Trophoblast cell (in vitro differentiated cells and primary cell): Measurements from ENCODE around the gene MEF2A.

ENCODE experiments used
- DNase-seq, 2 donors: peaks; one replicate each; pipeline ENCODE4 v3.0.0-alpha.2; 2016
- H2AFZ ChIP-seq: 2 replicates; pipeline ENCODE4 v1.6.1; 2013; ENCODE audit warnings: low read length, moderate library complexity, mild to moderate bottlenecking; ENCODE audit not compliant: insufficient read depth, poor library complexity
- H2AK5ac ChIP-seq: 2 replicates; pipeline ENCODE4 v1.6.1; 2013; ENCODE audit warnings: mild to moderate bottlenecking, low read length
- H2BK120ac ChIP-seq: 2 replicates; pipeline ENCODE4 v1.6.1; 2013; ENCODE audit warnings: low read length, mild to moderate bottlenecking, moderate library complexity; ENCODE audit not compliant: insufficient read depth, poor library complexity
- H2BK12ac ChIP-seq: 2 replicates; pipeline ENCODE4 v1.6.1; 2013; ENCODE audit warnings: mild to moderate bottlenecking, low read length, moderate library complexity
- H2BK5ac ChIP-seq: 2 replicates; pipeline ENCODE4 v1.6.1; 2013; ENCODE audit warnings: low read length, low read depth, moderate library complexity, mild to moderate bottlenecking; ENCODE audit not compliant: poor library complexity
- H3K14ac ChIP-seq: 2 replicates; pipeline ENCODE4 v1.6.1; 2013; ENCODE audit warnings: mild to moderate bottlenecking, low read length
- H3K18ac ChIP-seq: 2 replicates; pipeline ENCODE4 v1.6.1; 2013; ENCODE audit warnings: mild to moderate bottlenecking, low read length
- H3K23ac ChIP-seq: 2 replicates; pipeline ENCODE4 v1.6.1; 2013; ENCODE audit warnings: low read length
- H3K27ac ChIP-seq: 2 replicates; pipeline ENCODE4 v1.5.1; 2013; ENCODE audit warnings: low read depth, mild to moderate bottlenecking, inconsistent platforms, low read length, moderate library complexity
- H3K27me3 ChIP-seq: 2 replicates; pipeline ENCODE4 v1.6.1; 2013; ENCODE audit warnings: inconsistent platforms, mild to moderate bottlenecking, low read length, moderate library complexity; ENCODE audit not compliant: insufficient read depth
- H3K36me3 ChIP-seq, 2 experiments: 1 replicate in 1 of 2; 2 replicates in 1 of 2; pipeline ENCODE4 v1.6.1; 2013; ENCODE audit warnings: low read length in 2 of 2, mild to moderate bottlenecking in 2 of 2, moderate library complexity in 1 of 2; ENCODE audit not compliant: insufficient read depth in 2 of 2, control insufficient read depth in 1 of 2
- H3K4ac ChIP-seq: 2 replicates; pipeline ENCODE4 v1.6.1; 2013; ENCODE audit warnings: low read depth, mild to moderate bottlenecking, low read length, moderate library complexity
- H3K4me1 ChIP-seq, 2 experiments: 1 replicate in 1 of 2; 2 replicates in 1 of 2; pipeline ENCODE4 v1.6.1; 2013; ENCODE audit warnings: low read length in 2 of 2, mild to moderate bottlenecking in 2 of 2, moderate library complexity in 1 of 2; ENCODE audit not compliant: insufficient read depth in 2 of 2, control insufficient read depth in 1 of 2
- H3K4me2 ChIP-seq: 2 replicates; pipeline ENCODE4 v1.6.1; 2013; ENCODE audit warnings: inconsistent platforms, mild to moderate bottlenecking, low read length, moderate library complexity
- H3K4me3 ChIP-seq: 2 replicates; pipeline ENCODE4 v1.5.1; 2013; ENCODE audit warnings: mild to moderate bottlenecking, low read depth, low read length, inconsistent platforms
- H3K79me1 ChIP-seq: one replicate; pipeline ENCODE4 v1.6.1; 2013; ENCODE audit warnings: low read length
- H3K79me2 ChIP-seq: 2 replicates; pipeline ENCODE4 v1.6.1; 2013; ENCODE audit warnings: low read length, mild to moderate bottlenecking; ENCODE audit not compliant: control insufficient read depth, insufficient read depth, poor library complexity
- H3K9ac ChIP-seq: 2 replicates; pipeline ENCODE4 v1.6.1; 2013; ENCODE audit warnings: mild to moderate bottlenecking, low read length
- H3K9me3 ChIP-seq: 2 replicates; pipeline ENCODE4 v1.6.1; 2013; ENCODE audit warnings: low read depth, mild to moderate bottlenecking, control low read depth, inconsistent platforms, low read length; ENCODE audit not compliant: insufficient read depth
- H4K12ac ChIP-seq: 2 replicates; pipeline ENCODE4 v1.6.1; 2013; ENCODE audit warnings: low read depth, mild to moderate bottlenecking, low read length, moderate library complexity
- H4K8ac ChIP-seq: 2 replicates; pipeline ENCODE4 v1.6.1; 2013; ENCODE audit warnings: low read depth, mild to moderate bottlenecking, low read length, moderate library complexity
- H4K91ac ChIP-seq: one replicate; pipeline ENCODE4 v1.6.1; 2013; ENCODE audit warnings: low read depth, mild to moderate bottlenecking, low read length, moderate library complexity
- WGBS: extraction: QIAGEN DNeasy Blood & Tissue Kit; methylation state at CpG from one replicate; pipeline ENCODE4 v1.1.7; 2013; ENCODE audit warnings: missing lambda C conversion rate; ENCODE audit not compliant: insufficient read length, insufficient coverage; ENCODE audit errors: extremely low coverage; 5-methylcytosine and 5-hydroxymethylcytosine counted together

The MEF2A gene

GRCh38 chr15:99634576-99634975, 68.8 kb downstream of the MEF2A start:
- no peak for DNase-seq
- H3K23ac ChIP-seq = no peak overlapping the region
- no peak overlapping the region for H3K18ac ChIP-seq
- H4K12ac ChIP-seq = no peak overlapping the region
- H3K9me3 ChIP-seq = no peaks in the 10 kb centered on the region
- no peak overlapping the region for H2BK5ac ChIP-seq
- H3K4ac ChIP-seq = no peak overlapping the region
- no peak overlapping the region for H3K4me2 ChIP-seq
- H3K27me3 ChIP-seq = no peaks in the 10 kb centered on the region
- H3K9ac ChIP-seq = no peak overlapping the region
- H2BK12ac ChIP-seq = no peak overlapping the region
- H3K79me1 ChIP-seq = no peaks in the 10 kb centered on the region
- no peaks in the 10 kb centered on the region for H3K36me3 ChIP-seq
- H3K14ac ChIP-seq = no peak overlapping the region
- H2AFZ ChIP-seq = no peak overlapping the region
- H2BK120ac ChIP-seq = no peak overlapping the region
- no peak overlapping the region for H4K8ac ChIP-seq
- H3K27ac ChIP-seq = no peak overlapping the region
- no peaks in the 10 kb centered on the region for H3K79me2 ChIP-seq
- no peak overlapping the region for H3K4me3 ChIP-seq
- H3K4me1 ChIP-seq = no peaks in the 10 kb centered on the region
- WGBS = no CpG with 5 or more reads among the region's 3 CpGs
- H2AK5ac ChIP-seq = no peak overlapping the region
- no peak overlapping the region for H4K91ac ChIP-seq

DNA sequence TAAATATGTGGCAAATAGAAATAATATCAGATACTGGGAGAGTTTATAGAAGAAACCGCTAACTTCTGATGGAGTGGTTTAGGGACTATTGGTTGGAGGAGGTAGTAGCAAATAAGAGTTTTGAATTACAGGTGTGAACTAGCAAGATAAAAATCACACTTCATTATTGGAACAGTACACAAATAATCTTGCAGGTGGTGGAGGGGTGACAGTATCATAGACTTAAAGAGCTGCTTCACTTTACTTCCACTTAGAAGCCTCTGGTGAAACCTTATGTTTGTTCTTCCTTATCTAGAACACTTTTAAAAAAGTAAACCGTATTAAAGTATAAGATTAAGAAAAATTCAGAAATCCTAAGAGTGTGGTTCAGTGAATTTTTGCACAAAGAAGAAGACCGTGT, 69.4 kb downstream of the MEF2A start:
- no peak overlapping the region for H3K23ac ChIP-seq
- H4K91ac ChIP-seq = no peak overlapping the region
- no peak overlapping the region for H4K8ac ChIP-seq
- no peak overlapping the region for H3K18ac ChIP-seq
- no peak overlapping the region for H2AK5ac ChIP-seq
- no peak overlapping the region for H3K4me2 ChIP-seq
- no peaks in the 10 kb centered on the region for H3K79me1 ChIP-seq
- no peak overlapping the region for H3K9ac ChIP-seq
- H3K4me3 ChIP-seq = no peak overlapping the region
- no peak overlapping the region for H2BK12ac ChIP-seq
- H3K79me2 ChIP-seq = no peaks in the 10 kb centered on the region
- H3K27ac ChIP-seq = no peak overlapping the region
- no peak overlapping the region for H3K4ac ChIP-seq
- no peaks in the 10 kb centered on the region for H3K36me3 ChIP-seq
- no peaks in the 10 kb centered on the region for H3K27me3 ChIP-seq
- WGBS = no CpG with 5 or more reads among the region's 3 CpGs
- H3K4me1 ChIP-seq = no peaks in the 10 kb centered on the region
- no peak overlapping the region for H4K12ac ChIP-seq
- no peaks in the 10 kb centered on the region for H3K9me3 ChIP-seq
- DNase-seq = no peak
- no peak overlapping the region for H2BK120ac ChIP-seq
- H2AFZ ChIP-seq = no peak overlapping the region
- H3K14ac ChIP-seq = no peak overlapping the region
- no peak overlapping the region for H2BK5ac ChIP-seq

- no peak overlapping the region for H2BK120ac ChIP-seq
- H3K79me2 ChIP-seq = no peaks in the 10 kb centered on the region
- no peak overlapping the region for H3K9ac ChIP-seq
- no peak overlapping the region for H3K23ac ChIP-seq
- no peak overlapping the region for H2BK12ac ChIP-seq
- H3K4me3 ChIP-seq = no peak overlapping the region
- H3K36me3 ChIP-seq = no peaks in the 10 kb centered on the region
- no peaks in the 10 kb centered on the region for H3K27me3 ChIP-seq
- no CpG with 5 or more reads among the region's 5 CpGs for WGBS
- DNase-seq = peak; percentile 55 to 76
- H4K12ac ChIP-seq = no peak overlapping the region
- H3K27ac ChIP-seq = no peak overlapping the region
- H3K4me1 ChIP-seq = no peaks in the 10 kb centered on the region
- H3K14ac ChIP-seq = no peak overlapping the region
- H3K18ac ChIP-seq = no peak overlapping the region
- no peak overlapping the region for H2AK5ac ChIP-seq
- no peak overlapping the region for H4K8ac ChIP-seq
- H3K4me2 ChIP-seq = no peak overlapping the region
- H4K91ac ChIP-seq = no peak overlapping the region
- no peak overlapping the region for H2AFZ ChIP-seq
- H3K79me1 ChIP-seq = no peaks in the 10 kb centered on the region
- H2BK5ac ChIP-seq = no peak overlapping the region
- H3K4ac ChIP-seq = no peak overlapping the region
- no peaks in the 10 kb centered on the region for H3K9me3 ChIP-seq
Measured at GRCh38 chr15:99635794-99636193, 70.0 kb downstream of the MEF2A start.

GRCh38 chr15:99644913-99645542, 79.2 kb downstream of the MEF2A start:
- no peaks in the 10 kb centered on the region for H3K4me1 ChIP-seq
- peaks cover 2 to 5% of the 10 kb centered on the region in 2 experiments for H3K36me3 ChIP-seq
- H4K12ac ChIP-seq = no peak overlapping the region
- H3K9ac ChIP-seq = no peak overlapping the region
- H2BK120ac ChIP-seq = no peak overlapping the region
- no peak overlapping the region for H3K27ac ChIP-seq
- no peak overlapping the region for H3K18ac ChIP-seq
- H3K4ac ChIP-seq = no peak overlapping the region
- no peaks in the 10 kb centered on the region for H3K27me3 ChIP-seq
- H2BK5ac ChIP-seq = no peak overlapping the region
- H3K4me3 ChIP-seq = no peak overlapping the region
- no peak overlapping the region for H2AK5ac ChIP-seq
- no peak overlapping the region for H3K4me2 ChIP-seq
- no peak overlapping the region for H3K23ac ChIP-seq
- no peak overlapping the region for H4K8ac ChIP-seq
- H3K14ac ChIP-seq = no peak overlapping the region
- no peaks in the 10 kb centered on the region for H3K79me2 ChIP-seq
- no peak for DNase-seq
- no peak overlapping the region for H2BK12ac ChIP-seq
- H4K91ac ChIP-seq = no peak overlapping the region
- no peaks in the 10 kb centered on the region for H3K79me1 ChIP-seq
- no peak overlapping the region for H2AFZ ChIP-seq
- 100% methylated on average over 1 of the region's 2 CpGs for WGBS
- no peaks in the 10 kb centered on the region for H3K9me3 ChIP-seq
